Fibroblast of mammary gland (primary cell): ENCODE data around the gene PRKG1.

Experiments used
- DNase-seq: peaks from one replicate; pipeline ENCODE4 v3.0.0-alpha.2; 2010; ENCODE audit warnings: low read depth
- H3K4me3 ChIP-seq: 2 replicates; pipeline ENCODE4 v1.5.1; 2011; ENCODE audit warnings: low read depth, mild to moderate bottlenecking, low read length, moderate library complexity; ENCODE audit not compliant: control insufficient read depth
- TF ChIP-seq, protein P1 (sequence below): conservative IDR thresholded peaks from 2 replicates; pipeline ENCODE4 v1.5.1; 2011; ENCODE audit warnings: low read depth, low read length, inconsistent platforms; ENCODE audit not compliant: control insufficient read depth, insufficient read depth

PRKG1 gene

DNA sequence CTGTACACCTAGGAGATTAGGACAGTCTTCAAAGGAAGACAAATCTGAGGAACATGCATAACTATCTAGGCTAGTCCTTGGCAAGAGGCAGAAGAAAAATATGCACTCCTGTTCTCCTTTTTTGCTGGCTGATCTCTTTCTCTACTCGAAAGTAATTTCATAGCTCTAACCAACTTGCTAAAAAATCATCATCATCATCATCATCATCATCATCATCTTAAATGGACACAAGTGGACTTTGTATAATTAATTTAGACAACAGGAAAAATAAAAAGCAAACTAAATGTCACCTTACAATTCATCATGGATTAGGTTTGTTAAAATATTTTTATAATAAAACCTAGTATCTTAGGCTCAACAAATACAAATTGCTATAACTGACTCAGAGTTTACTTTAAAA lies 1192.6 kb downstream of the PRKG1 start:
- DNase-seq = no peak
- H3K4me3 ChIP-seq = no peak overlapping the region
- TF ChIP-seq, protein P1, sequence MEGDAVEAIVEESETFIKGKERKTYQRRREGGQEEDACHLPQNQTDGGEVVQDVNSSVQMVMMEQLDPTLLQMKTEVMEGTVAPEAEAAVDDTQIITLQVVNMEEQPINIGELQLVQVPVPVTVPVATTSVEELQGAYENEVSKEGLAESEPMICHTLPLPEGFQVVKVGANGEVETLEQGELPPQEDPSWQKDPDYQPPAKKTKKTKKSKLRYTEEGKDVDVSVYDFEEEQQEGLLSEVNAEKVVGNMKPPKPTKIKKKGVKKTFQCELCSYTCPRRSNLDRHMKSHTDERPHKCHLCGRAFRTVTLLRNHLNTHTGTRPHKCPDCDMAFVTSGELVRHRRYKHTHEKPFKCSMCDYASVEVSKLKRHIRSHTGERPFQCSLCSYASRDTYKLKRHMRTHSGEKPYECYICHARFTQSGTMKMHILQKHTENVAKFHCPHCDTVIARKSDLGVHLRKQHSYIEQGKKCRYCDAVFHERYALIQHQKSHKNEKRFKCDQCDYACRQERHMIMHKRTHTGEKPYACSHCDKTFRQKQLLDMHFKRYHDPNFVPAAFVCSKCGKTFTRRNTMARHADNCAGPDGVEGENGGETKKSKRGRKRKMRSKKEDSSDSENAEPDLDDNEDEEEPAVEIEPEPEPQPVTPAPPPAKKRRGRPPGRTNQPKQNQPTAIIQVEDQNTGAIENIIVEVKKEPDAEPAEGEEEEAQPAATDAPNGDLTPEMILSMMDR = no peak

DNA sequence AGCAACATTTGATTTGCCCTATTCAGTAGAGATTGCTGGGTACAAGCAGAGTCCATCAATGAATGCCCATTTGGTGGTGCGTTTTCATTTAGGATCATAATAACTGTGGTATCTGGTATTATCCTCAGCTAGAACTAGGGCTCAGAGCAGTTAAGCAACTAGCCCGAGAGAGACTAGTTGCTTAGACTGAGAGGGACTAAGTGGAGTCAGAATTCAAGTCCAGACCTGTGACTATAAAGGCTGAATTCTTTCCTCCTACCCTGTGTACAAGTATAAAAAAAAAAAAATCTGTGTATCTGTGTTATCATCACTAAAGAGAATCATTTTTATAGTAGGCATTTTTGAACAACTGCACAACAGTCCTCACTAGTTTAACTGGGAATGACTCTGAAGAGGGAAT lies 1194.5 kb downstream of the PRKG1 start:
- no peak for DNase-seq
- TF ChIP-seq, protein P1 = no peak
- no peak overlapping the region for H3K4me3 ChIP-seq

DNA sequence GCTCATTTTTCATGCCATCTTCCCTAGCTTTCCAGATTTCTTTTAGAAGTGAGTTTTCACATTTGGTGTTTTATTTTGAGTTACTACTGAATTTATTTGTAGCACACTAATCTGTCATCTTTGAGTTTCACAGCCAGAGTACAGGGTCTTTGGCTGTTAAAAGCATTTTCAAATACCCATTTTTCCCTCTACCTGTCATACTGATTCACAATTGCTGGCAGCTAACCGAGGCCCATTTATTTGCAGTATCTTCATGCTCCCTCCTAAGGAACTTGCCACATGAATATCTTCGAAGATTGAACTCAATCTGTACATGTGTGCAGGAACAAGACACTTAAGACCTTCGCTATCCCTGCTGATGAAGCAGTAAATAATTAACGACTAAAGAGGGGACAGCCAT lies 1194.9 kb downstream of the PRKG1 start:
- no peak overlapping the region for H3K4me3 ChIP-seq
- TF ChIP-seq, protein P1 = no peak
- no peak for DNase-seq

DNA sequence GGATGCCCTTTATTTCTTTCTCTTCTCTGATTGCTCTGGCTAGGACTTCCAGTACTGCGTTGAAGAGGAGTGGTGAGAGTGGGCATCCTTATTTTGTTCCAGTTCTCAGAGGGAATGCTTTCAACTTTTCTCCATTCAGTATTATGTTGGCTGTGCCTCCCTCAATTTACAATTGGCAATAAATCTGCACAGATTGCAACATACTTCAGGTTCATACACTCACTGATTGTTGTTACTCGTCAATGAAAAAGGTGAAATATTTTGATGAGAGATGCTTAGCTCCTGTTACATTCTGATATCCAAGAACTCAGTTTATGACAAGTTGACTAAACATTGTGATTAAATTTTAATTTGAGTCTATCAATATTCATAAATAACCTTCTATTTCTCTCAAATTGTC lies 1201.9 kb downstream of the PRKG1 start:
- TF ChIP-seq, protein P1 = no peak
- DNase-seq = no peak
- no peak overlapping the region for H3K4me3 ChIP-seq

DNA sequence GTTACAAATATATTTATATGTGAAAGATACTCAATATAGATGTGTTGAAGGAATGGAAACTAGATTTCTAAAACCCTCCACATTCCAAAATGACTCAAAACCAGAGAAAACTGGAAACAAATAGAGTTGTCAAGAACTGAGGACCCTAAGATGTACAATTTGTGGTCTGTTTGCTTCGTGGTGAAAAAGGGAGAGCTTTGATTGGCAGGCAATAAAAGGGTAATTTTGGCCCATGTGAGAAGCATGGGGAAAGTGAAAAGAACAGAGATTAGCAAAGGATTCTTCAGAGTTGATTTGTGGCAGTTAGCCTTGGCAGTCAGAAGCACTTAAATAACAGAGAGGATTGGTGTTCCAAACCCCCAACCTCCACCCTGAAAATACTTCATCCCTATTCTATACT lies 1202.7 kb downstream of the PRKG1 start:
- TF ChIP-seq, protein P1 = no peak

DNA sequence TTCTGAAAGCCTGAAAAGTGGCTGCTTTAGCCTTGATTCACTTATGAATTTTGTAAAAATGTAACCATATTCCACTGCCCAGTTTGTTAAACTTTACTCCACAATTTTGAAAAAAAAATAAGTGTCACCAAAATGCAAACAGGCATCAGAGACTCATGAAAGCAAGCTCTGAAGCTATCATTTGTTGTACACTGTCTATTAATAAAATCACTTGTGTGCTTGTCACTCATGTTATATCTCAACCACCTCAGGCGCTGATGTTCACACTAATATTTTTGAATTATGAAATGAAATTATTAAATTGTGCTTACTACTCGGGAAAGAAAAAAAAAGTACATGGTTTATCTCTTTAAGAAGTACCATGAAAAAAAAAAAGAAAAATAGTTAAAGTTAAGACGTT lies 1205.3 kb downstream of the PRKG1 start:
- TF ChIP-seq, protein P1 = no peak
- DNase-seq = no peak

More for the DNA sequence above, 1202.7 kb downstream of the PRKG1 start:
- H3K4me3 ChIP-seq = no peak overlapping the region
- DNase-seq = no peak

DNA sequence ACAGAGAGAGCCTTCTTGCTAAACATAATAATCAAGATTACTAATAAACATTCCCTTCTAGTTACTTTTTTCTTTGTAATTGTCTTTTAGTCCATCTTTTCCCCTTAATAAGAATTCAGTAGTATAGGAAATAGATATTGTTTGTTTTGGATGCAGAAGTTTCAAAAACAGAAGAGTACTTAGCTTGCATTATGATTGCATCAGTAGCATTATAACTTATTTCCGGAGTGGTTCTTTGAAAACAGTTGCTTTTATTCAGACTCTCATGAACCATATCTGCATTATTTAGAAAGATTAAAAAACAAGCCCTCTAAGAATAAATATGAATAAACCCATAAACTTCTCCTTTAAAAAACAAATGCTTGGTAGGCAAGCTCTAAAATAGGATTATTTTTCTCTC lies 1205.8 kb downstream of the PRKG1 start:
- H3K4me3 ChIP-seq = no peak overlapping the region
- DNase-seq = no peak
- TF ChIP-seq, protein P1 = no peak

More for the DNA sequence above, 1205.3 kb downstream of the PRKG1 start:
- no peak overlapping the region for H3K4me3 ChIP-seq
